CD4-positive, alpha-beta T cell treated with Interferon alpha-2 for 1 hour (primary cell): ENCODE data around the gene MYL5.
"Not testable (repeated sequence)": the region's sequence is repeated elsewhere in the genome, so short reads cannot be mapped to it uniquely, and the experiment has no call there.

ENCODE experiments used
- DNase-seq, 2 donors: peaks; one replicate each; pipeline ENCODE4 v3.0.0-alpha.2; 2020 to 2022

The MYL5 gene

GRCh38 chr4:687048-687970, 13.0 kb downstream of the MYL5 start:
- peak in 1 of 2 donors; percentile 76 for DNase-seq

DNA sequence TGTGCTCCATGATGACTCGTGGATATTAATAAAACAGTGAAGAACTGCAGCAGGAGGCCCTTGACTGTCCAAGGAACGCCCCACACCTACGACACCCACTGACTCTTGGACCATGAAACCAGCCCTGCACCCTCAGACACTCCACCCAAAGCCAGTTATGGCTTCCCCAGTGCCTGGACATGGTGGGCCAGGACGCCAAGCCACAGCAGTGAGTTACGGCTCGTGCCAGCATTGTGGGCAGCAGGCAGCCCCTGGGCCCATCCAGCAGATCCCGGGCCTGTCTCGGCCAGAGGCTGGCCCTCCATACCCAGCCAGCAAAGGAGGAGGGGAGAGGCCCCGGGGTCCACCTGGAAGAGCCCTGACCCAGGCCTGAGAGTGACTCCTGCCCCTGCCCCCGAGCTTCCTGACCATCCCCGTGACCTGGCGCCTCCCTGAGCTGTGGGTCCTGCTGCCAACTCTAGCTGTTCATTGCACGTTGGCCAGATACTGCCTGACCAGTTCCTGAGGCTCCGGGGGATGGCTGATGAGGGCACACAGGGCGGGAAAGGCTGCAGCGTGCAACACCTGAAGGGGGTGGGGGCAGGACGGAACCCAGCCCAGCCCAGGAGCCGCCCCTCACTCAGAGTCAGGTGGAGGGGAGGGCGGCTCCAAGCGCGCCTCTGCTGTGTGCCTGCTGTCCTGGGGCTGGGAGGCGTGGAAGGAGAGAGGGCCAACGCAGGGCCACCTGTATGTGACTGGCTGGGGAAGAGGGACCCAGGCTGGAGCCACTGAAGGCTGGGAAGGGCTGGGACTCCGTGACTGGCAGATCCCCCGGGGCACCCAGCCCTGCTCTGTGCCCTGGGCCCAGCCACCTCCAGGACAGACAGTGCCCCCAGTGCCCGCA, 13.9 kb downstream of the MYL5 start:
- no peak for DNase-seq

- DNase-seq: no peak
These were observed 14.7 kb downstream of the MYL5 start, which contains the start of gene SLC49A3 for GRCh38 chr4:688854-689681. TSS of gene SLC49A3 (minus strand) at chr4:689151. CDS start at chr4:689127, 24 bp downstream.

DNA sequence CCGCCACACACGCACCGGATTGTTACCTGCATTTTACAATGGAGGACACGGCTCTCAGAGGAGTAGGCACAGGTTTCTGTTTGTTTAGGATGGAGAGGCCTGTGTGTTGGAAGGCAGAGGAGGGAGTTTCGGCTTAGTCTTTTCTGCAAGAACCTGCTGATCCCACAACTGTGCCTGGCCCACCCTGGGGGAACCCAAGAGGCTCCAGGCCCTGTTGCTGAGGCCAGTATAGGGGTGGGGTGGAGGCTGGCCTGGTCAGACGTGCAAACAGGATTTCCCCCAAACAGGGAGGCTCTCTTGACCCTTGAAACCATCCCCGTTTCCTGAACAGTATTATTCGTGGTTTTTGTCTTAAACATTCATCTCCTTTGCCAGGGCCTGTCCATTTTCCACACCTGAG, 15.4 kb downstream of the MYL5 start:
- no peak for DNase-seq

DNA sequence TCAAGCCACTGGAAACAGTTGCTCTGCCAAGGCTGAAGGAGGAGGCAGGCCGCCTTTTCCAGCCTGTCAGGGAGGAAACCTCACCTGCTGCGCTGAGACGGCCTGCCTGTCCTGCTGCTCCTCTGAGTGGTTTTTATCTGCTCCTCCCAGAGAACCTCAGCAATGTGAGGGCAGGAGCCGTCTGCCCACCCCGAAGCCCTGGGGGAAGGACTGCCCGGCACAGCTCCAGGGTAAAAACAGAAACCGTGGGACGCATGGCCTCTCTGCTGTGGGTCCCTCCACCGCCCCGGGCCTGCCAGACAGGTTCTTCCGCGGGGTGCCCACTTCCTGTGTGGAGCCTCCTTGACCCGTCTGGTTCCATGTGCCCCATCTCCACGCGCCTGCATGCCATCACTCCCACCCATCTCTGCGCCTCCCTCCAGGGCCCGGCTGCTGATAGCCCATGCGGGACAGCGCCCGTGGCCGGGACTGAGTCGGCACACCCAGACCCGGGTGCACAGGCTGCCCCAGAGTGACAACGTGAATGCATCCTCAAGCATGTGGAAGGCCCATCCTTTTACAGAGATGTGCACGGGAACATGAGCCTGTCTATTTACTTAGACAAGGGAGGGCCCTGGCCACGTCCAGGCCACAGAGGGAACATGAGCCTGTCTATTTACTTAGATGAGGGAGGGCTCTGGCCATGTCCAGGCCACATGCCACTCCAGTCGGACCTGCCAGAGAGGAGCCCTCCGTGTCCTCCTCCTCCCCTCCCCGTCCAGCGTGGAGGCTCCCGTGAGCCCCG, 18.6 kb downstream of the MYL5 start:
- DNase-seq: no peak

- DNase-seq: not testable (repeated sequence)
These were observed 20.1 kb downstream of the MYL5 start for GRCh38 chr4:694341-694940.

- DNase-seq: no peak
These were observed 25.7 kb downstream of the MYL5 start for GRCh38 chr4:699816-700580.

GRCh38 chr4:700587-701264, 26.4 kb downstream of the MYL5 start:
- DNase-seq: no peak

- no peak for DNase-seq
These were observed 28.3 kb downstream of the MYL5 start for GRCh38 chr4:702618-703048.

GRCh38 chr4:703336-704197, 29.2 kb downstream of the MYL5 start:
- no peak for DNase-seq

GRCh38 chr4:704198-704891, 30.0 kb downstream of the MYL5 start:
- no peak for DNase-seq

GRCh38 chr4:704971-705277, 30.6 kb downstream of the MYL5 start:
- DNase-seq: no peak

DNA sequence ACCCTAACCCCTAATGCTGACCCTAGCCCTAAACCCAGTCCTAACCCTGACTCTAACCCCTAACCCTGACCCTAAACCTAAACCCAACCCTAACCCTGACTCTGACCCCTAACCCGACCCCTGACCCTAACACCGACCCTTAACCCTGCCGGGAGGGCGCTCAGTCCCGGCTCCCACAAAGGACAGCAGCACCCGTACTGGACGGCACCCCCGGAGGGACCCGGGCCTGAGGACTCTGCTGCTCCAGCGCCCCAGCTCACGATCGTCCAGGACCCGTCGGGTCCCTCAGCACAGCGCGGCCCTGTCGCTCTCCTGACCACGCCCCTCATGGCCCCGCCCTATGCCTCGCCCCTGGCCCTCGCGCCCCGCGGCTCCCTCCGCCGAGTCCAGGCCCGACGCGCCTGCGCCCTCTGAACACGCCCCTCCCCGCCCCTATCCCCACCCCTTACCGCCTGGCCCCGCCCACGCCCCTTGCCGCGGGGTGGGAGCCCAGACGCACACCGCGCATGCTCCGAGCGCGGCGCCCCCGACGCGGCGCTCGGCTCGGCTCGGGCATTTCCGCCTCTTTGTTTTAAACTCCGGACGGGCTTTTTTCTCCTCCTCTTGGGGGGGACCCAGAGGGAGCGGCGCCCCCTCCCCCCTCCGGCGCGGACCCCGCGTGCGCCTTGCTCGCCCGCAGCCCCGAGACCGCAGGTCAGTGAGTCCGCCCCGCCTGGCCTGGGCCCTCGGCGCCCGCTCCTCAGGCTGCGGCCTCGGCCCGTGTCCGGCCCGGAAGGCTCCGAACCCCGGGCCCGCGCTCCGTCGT, 31.1 kb downstream of the MYL5 start, which contains the start of gene PCGF3:
PCGF3 (plus strand) TSS at position 555 of the 805 bp plus-strand sequence. CDS start 27,849 bp downstream, outside the sequence.
- DNase-seq: peak; percentile 95 to 97

DNA sequence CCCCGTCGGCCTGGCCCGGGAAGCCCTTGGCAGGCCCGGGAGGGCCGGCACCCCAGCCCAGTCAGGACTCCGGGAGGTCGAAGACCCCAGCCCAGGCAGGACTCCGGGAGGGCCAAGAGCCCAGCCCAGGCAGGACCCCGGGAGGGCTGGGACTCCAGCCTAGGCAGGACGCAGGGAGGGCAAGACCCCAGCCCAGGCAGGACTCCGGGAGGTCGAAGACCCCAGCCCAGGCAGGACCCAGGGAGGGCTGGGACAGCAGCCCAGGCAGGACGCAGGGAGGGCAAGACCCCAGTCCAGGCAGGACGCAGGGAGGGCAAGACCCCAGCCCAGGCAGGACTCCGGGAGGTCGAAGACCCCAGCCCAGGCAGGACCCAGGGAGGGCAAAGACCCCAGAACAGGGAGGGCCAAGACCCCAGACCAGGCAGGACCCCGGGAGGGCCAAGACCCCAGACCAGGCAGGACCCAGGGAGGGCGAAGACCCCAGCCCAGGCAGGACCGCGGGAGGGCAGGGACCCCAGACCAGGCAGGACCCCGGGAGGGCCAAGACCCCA, 31.8 kb downstream of the MYL5 start:
- DNase-seq: not testable (repeated sequence)

- no peak for DNase-seq
These were observed 32.7 kb downstream of the MYL5 start for GRCh38 chr4:706834-707598.

GRCh38 chr4:707929-708630, 33.7 kb downstream of the MYL5 start:
- no peak for DNase-seq
